MCF 10A (cell line): Measurements from ENCODE around the gene MEI1. TPM values are rescaled to one million over a fixed set of nuclear protein-coding genes. Genes with fewer than 3 reads are reported as not detected.
"Not testable (repeated sequence)": the region's sequence is repeated elsewhere in the genome, so short reads cannot be mapped to it uniquely, and the experiment has no call there.

Experiments used
- BruUV-seq: library from RNA; stranded (reverse); fragments of 400-500 nt; replicated peaks from 2 replicates; lab custom pipeline; 2021; lab: Mats Ljungman, UMichigan
- CTCF ChIA-PET: fragments of 300-600 bp; sonication (Branson Sonifier 250); formaldehyde crosslinking; extraction: SDS; loops from one replicate; lab custom pipeline; 2021; ENCODE audit warnings: antibody characterized with exemption, inconsistent platforms; lab: Yijun Ruan, JAX
- POLR2A ChIA-PET: fragments of 300-600, 350-650 bp; sonication (Branson Sonifier 250); formaldehyde crosslinking; extraction: SDS; loops from one replicate; lab custom pipeline; 2020; ENCODE audit warnings: antibody characterized with exemption, inconsistent platforms; lab: Yijun Ruan, JAX
- DNase-seq: peaks from one replicate; pipeline ENCODE4 v3.0.0-alpha.2; 2018; ENCODE audit not compliant: unreplicated experiment
- H3K27ac Mint-ChIP-seq: one replicate; pipeline ENCODE4 v1.8.0; 2022; ENCODE audit warnings: mild to moderate bottlenecking, low read depth, mixed read lengths; ENCODE audit not compliant: unreplicated experiment
- H3K27me3 Mint-ChIP-seq: one replicate; pipeline ENCODE4 v1.8.0; 2022; ENCODE audit warnings: mixed read lengths; ENCODE audit not compliant: insufficient read depth, unreplicated experiment
- H3K36me3 Mint-ChIP-seq: one replicate; pipeline ENCODE4 v1.8.0; 2022; ENCODE audit warnings: mild to moderate bottlenecking, moderate library complexity, mixed read lengths; ENCODE audit not compliant: insufficient read depth, unreplicated experiment
- H3K4me1 Mint-ChIP-seq: one replicate; pipeline ENCODE4 v1.8.0; 2022; ENCODE audit warnings: mixed read lengths; ENCODE audit not compliant: insufficient read depth, unreplicated experiment
- H3K4me3 Mint-ChIP-seq: one replicate; pipeline ENCODE4 v1.8.0; 2022; ENCODE audit warnings: mild to moderate bottlenecking, moderate library complexity, mixed read lengths; ENCODE audit not compliant: unreplicated experiment
- H3K9me3 Mint-ChIP-seq: one replicate; pipeline ENCODE4 v1.8.0; 2022; ENCODE audit warnings: mixed read lengths; ENCODE audit not compliant: unreplicated experiment
- intact Hi-C: fragments of 100-400 bp; cut with micrococcal nuclease; formaldehyde crosslinking; loops from 2 replicates; pipeline ENCODE4 v1.14.1; 2022
- total RNA-seq: library from RNA; stranded (reverse); gene quantifications from 2 replicates; pipeline ENCODE4 v1.2.3, GENCODE V29; 2022
- TF ChIP-seq, protein P1 (sequence below): fragments of 200-600 bp; IDR thresholded peaks from one replicate; pipeline ENCODE4 v1.8.0; 2022; ENCODE audit warnings: antibody characterized with exemption, mild to moderate bottlenecking; ENCODE audit not compliant: unreplicated experiment

The MEI1 gene
- total RNA-seq, 1 experiment from 2014 or later = not detected

DNA sequence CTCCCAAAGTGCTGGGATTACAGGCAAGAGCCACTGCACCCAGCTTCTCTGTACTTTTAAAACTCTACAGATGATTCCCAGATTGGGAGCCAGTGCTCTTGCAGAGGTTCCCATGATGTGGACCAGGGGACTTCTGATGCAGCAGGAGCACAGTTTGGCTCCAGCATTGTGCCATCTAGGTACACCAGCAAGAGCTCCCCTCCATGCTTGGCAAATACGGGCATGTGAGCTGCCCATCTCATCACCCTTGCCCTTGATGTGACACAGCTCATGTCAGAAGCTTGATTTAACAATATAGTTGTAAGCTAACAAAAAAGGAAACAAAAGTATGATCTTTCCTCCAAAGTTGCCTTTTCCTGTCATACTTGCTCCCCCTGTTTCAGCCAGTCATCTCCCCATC, 39.4 kb upstream of the MEI1 start:
- ChIA-PET CTCF (interaction anchor here (0.9 to 1.0 kb wide), 2 partner anchors 13 to 16 kb away, joined by 3 to 5 read pairs; no protein-coding TSS in a partner anchor), POLR2A (interaction anchor here (0.6 to 1.3 kb wide), 2 partner anchors 38 to 1004 kb away, joined by 3 to 4 read pairs; no protein-coding TSS in a partner anchor)
- no peaks in the 10 kb centered on the region for H3K27me3 Mint-ChIP-seq
- TF ChIP-seq, protein P1, sequence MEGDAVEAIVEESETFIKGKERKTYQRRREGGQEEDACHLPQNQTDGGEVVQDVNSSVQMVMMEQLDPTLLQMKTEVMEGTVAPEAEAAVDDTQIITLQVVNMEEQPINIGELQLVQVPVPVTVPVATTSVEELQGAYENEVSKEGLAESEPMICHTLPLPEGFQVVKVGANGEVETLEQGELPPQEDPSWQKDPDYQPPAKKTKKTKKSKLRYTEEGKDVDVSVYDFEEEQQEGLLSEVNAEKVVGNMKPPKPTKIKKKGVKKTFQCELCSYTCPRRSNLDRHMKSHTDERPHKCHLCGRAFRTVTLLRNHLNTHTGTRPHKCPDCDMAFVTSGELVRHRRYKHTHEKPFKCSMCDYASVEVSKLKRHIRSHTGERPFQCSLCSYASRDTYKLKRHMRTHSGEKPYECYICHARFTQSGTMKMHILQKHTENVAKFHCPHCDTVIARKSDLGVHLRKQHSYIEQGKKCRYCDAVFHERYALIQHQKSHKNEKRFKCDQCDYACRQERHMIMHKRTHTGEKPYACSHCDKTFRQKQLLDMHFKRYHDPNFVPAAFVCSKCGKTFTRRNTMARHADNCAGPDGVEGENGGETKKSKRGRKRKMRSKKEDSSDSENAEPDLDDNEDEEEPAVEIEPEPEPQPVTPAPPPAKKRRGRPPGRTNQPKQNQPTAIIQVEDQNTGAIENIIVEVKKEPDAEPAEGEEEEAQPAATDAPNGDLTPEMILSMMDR = no peak
- H3K36me3 Mint-ChIP-seq = peaks cover 100% of the 10 kb centered on the region
- intact Hi-C loops = no loop called here
- H3K4me3 Mint-ChIP-seq = no peak overlapping the region
- H3K4me1 Mint-ChIP-seq = peaks cover 4% of the 10 kb centered on the region
- no peak for DNase-seq
- H3K27ac Mint-ChIP-seq = peak overlapping the region; percentile 52
- no TSS peak for BruUV-seq
- no peaks in the 10 kb centered on the region for H3K9me3 Mint-ChIP-seq

DNA sequence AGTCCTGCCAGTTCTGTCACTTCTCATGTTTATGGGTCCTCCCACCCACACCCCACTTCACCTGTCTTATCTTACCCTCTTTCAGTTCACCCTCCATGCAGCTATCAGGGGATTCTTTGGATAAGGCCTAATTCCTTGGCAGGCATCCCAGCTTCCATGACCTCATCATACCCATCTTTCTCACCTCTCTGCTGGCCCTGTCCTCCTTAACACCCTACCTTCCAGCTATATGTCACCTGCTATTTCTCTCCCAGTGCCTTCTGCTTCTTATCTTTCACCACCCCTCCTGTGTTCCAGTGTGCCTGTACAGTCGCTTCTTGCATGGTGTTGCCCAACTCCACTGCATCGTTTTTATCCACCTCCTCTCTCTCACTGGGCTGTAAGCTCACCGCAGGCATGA, 38.9 kb upstream of the MEI1 start:
- DNase-seq = no peak
- Mint-ChIP-seq H3K27ac (peak overlapping the region; percentile 52), H3K27me3 (no peaks in the 10 kb centered on the region), H3K4me1 (peaks cover 4% of the 10 kb centered on the region), H3K4me3 (no peak overlapping the region), H3K36me3 (peaks cover 98% of the 10 kb centered on the region), H3K9me3 (no peaks in the 10 kb centered on the region)
- CTCF ChIA-PET = interaction anchor here (0.5 to 1.0 kb wide), 2 partner anchors 12 to 29 kb away, joined by 5 read pairs; no protein-coding TSS in a partner anchor
- TF ChIP-seq, protein P1 = no peak
- intact Hi-C loops = no loop called here
- POLR2A ChIA-PET = interaction anchor here (0.6 to 1.3 kb wide), 2 partner anchors 39 to 1003 kb away, joined by 3 to 4 read pairs; no protein-coding TSS in a partner anchor
- BruUV-seq = no TSS peak

GRCh38 chr22:41661088-41661487, 38.2 kb upstream of the MEI1 start:
- H3K27ac Mint-ChIP-seq = peak overlapping the region; percentile 52
- TF ChIP-seq, protein P1 = no peak
- peaks cover 4% of the 10 kb centered on the region for H3K4me1 Mint-ChIP-seq
- peaks cover 95% of the 10 kb centered on the region for H3K36me3 Mint-ChIP-seq
- ChIA-PET POLR2A (interaction anchor here (1.0 to 1.3 kb wide), 2 partner anchors 39 to 40 kb away, joined by 3 to 4 read pairs; partner anchors contain the start of genes DESI1 and XRCC6), CTCF (interaction anchor here (0.7 kb wide), 1 partner anchor 28 kb away, joined by 3 read pairs; no protein-coding TSS in a partner anchor)
- intact Hi-C loops = no loop called here
- DNase-seq = no peak
- no peaks in the 10 kb centered on the region for H3K27me3 Mint-ChIP-seq
- H3K9me3 Mint-ChIP-seq = no peaks in the 10 kb centered on the region
- H3K4me3 Mint-ChIP-seq = no peak overlapping the region
- BruUV-seq = no TSS peak

GRCh38 chr22:41661713-41662112, 37.6 kb upstream of the MEI1 start:
- BruUV-seq = no TSS peak
- intact Hi-C loops = no loop called here
- DNase-seq = no peak
- Mint-ChIP-seq H3K4me3 (no peak overlapping the region), H3K36me3 (peaks cover 93% of the 10 kb centered on the region), H3K9me3 (no peaks in the 10 kb centered on the region), H3K4me1 (peaks cover 4% of the 10 kb centered on the region), H3K27ac (no peak overlapping the region), H3K27me3 (no peaks in the 10 kb centered on the region)
- TF ChIP-seq, protein P1 = no peak
- POLR2A ChIA-PET = interaction anchor here (1.0 kb wide), 1 partner anchor 41 kb away, joined by 3 read pairs; the partner anchor contains the start of genes DESI1 and XRCC6
- CTCF ChIA-PET = interaction anchor here (0.7 kb wide), 1 partner anchor 28 kb away, joined by 3 read pairs; no protein-coding TSS in a partner anchor

GRCh38 chr22:41663594-41663993, 35.7 kb upstream of the MEI1 start:
- H3K36me3 Mint-ChIP-seq = peaks cover 77% of the 10 kb centered on the region
- H3K27ac Mint-ChIP-seq = not testable (repeated sequence)

More at GRCh38 chr22:41663594-41663993, 35.7 kb upstream of the MEI1 start:
- H3K4me3 Mint-ChIP-seq, BruUV-seq, DNase-seq, intact Hi-C loops, H3K9me3 Mint-ChIP-seq, H3K4me1 Mint-ChIP-seq, H3K27me3 Mint-ChIP-seq: not testable (repeated sequence)
- CTCF ChIA-PET = interaction anchor here (0.7 kb wide), 1 partner anchor 158 kb away, joined by 3 read pairs; no protein-coding TSS in a partner anchor
- POLR2A ChIA-PET = interaction anchor here (0.8 to 1.1 kb wide), 3 partner anchors 8 to 106 kb away, joined by 3 read pairs; no protein-coding TSS in a partner anchor
